Head of caudate nucleus (tissue), 42 donors: ENCODE results near the gene GCA.

ENCODE experiments used
- DNase-seq, 42 donors: peaks; one replicate each; pipeline versions ENCODE4 v3.0.0 to v3.0.0-alpha.2; 2020 to 2021; ENCODE audit warnings: mixed read lengths in 7 of 42
- intact Hi-C: fragments of 100-400 bp; cut with DNase I; formaldehyde crosslinking; loops from one replicate; pipeline ENCODE4 v1.15.0; 2022

The GCA gene

GRCh38 chr2:162390801-162391200 lies 46.9 kb downstream of the GCA start:
- DNase-seq, result peak in 29 of 42 donors; percentile 4 to 64 (median 20)
- intact Hi-C loops, result no loop called here

GRCh38 chr2:162400336-162400735 lies 56.4 kb downstream of the GCA start:
- intact Hi-C loops, result no loop called here
- peak in 10 of 42 donors; percentile 4 to 55 (median 26) for DNase-seq

- DNase-seq, result no peak
Observed at GRCh38 chr2:162401871-162402270, 57.9 kb downstream of the GCA start.

GRCh38 chr2:162403884-162404283 lies 60.0 kb downstream of the GCA start:
- intact Hi-C loops, result no loop called here

More at GRCh38 chr2:162401871-162402270, 57.9 kb downstream of the GCA start:
- intact Hi-C loops, result no loop called here

More at GRCh38 chr2:162403884-162404283, 60.0 kb downstream of the GCA start:
- DNase-seq, result no peak
